GM23338 (cell line): ENCODE data around the gene KMT2C. TPM values are rescaled to one million over a fixed set of nuclear protein-coding genes. Genes with fewer than 3 reads are reported as not detected.

ENCODE experiments used
- ATAC-seq: fragments of 200-7000 bp; cut with Tn5 transposase; 3 replicates; pipeline ENCODE4 v1.9.1; 2020
- DNase-seq: peaks from one replicate; pipeline ENCODE4 v3.0.0-alpha.2; 2015; ENCODE audit warnings: low spot score
- H2AFZ ChIP-seq: fragments of 200-600 bp; sonication (generic); 2 replicates; pipeline ENCODE4 v1.8.0; 2016; ENCODE audit warnings: antibody characterized with exemption, mild to moderate bottlenecking, moderate library complexity
- H3F3A ChIP-seq: fragments of 200-600 bp; sonication (generic); replicated peaks from 2 replicates; pipeline ENCODE4 v1.8.0; 2017; ENCODE audit warnings: antibody characterized with exemption, mixed run types, low read depth
- H3K27ac ChIP-seq: fragments of 200-600 bp; sonication (generic); 2 replicates; pipeline ENCODE4 v1.6.1; 2016; ENCODE audit warnings: low read depth
- H3K27me3 ChIP-seq: fragments of 200-600 bp; sonication (generic); 2 replicates; pipeline ENCODE4 v1.8.0; 2016; ENCODE audit warnings: mild to moderate bottlenecking, mixed run types, moderate library complexity; ENCODE audit not compliant: insufficient read depth
- H3K36me3 ChIP-seq: fragments of 200-600 bp; sonication (generic); 2 replicates; pipeline ENCODE4 v1.8.0; 2016; ENCODE audit warnings: mild to moderate bottlenecking; ENCODE audit not compliant: insufficient read depth
- H3K4me1 ChIP-seq: fragments of 200-600 bp; sonication (generic); 2 replicates; pipeline ENCODE4 v1.8.0; 2016; ENCODE audit warnings: mild to moderate bottlenecking, moderate library complexity; ENCODE audit not compliant: insufficient read depth
- H3K4me2 ChIP-seq: fragments of 200-600 bp; sonication (generic); 2 replicates; pipeline ENCODE4 v1.7.1; 2017; ENCODE audit warnings: mixed run types
- H3K4me3 ChIP-seq: fragments of 200-600 bp; sonication (generic); 2 replicates; pipeline ENCODE4 v1.6.1; 2016; ENCODE audit warnings: mixed run types
- H3K79me2 ChIP-seq: fragments of 200-600 bp; sonication (generic); replicated peaks from 2 replicates; pipeline ENCODE4 v1.8.0; 2017; ENCODE audit warnings: mild to moderate bottlenecking; ENCODE audit not compliant: insufficient read depth
- H3K9me2 ChIP-seq: fragments of 200-600 bp; sonication (generic); 2 replicates; pipeline ENCODE4 v1.8.0; 2017; ENCODE audit not compliant: insufficient read depth
- H4K20me1 ChIP-seq: fragments of 200-600 bp; sonication (generic); replicated peaks from 2 replicates; pipeline ENCODE4 v1.8.0; 2017; ENCODE audit warnings: mild to moderate bottlenecking; ENCODE audit not compliant: insufficient read depth
- H3K27ac Mint-ChIP-seq: 2 replicates; pipeline ENCODE4 v1.8.0; 2020; ENCODE audit warnings: inconsistent platforms, mild to moderate bottlenecking, moderate library complexity, mixed read lengths
- H3K27me3 Mint-ChIP-seq: 3 replicates; pipeline ENCODE4 v1.8.0; 2022; ENCODE audit warnings: low read depth, mild to moderate bottlenecking, moderate library complexity, mixed read lengths, inconsistent platforms; ENCODE audit not compliant: insufficient read depth, poor library complexity
- H3K36me3 Mint-ChIP-seq: 3 replicates; pipeline ENCODE4 v1.8.0; 2021; ENCODE audit warnings: low read depth, mild to moderate bottlenecking, inconsistent platforms, moderate library complexity, mixed read lengths
- H3K4me1 Mint-ChIP-seq: 3 replicates; pipeline ENCODE4 v1.8.0; 2020; ENCODE audit warnings: mild to moderate bottlenecking, inconsistent platforms, mixed read lengths
- H3K4me3 Mint-ChIP-seq: 3 replicates; pipeline ENCODE4 v1.8.0; 2021; ENCODE audit warnings: moderate library complexity, mild to moderate bottlenecking, inconsistent platforms, mixed read lengths
- H3K9me3 Mint-ChIP-seq: 3 replicates; pipeline ENCODE4 v1.8.0; 2020; ENCODE audit warnings: moderate library complexity, mild to moderate bottlenecking, inconsistent platforms, mixed read lengths
- CREB1 ChIP-seq: fragments of 250-450 bp; sonication (Bioruptor Pico); IDR thresholded peaks from 2 replicates; pipeline ENCODE4 v1.5.0; 2020; ENCODE audit warnings: low read depth, mild to moderate bottlenecking, moderate library complexity
- CTCF ChIP-seq, 2 experiments: fragments of 200-600 bp in 1 of 2; sonication (generic) in 1 of 2; conservative IDR thresholded peaks; 2 replicates each; pipeline versions ENCODE4 v1.5.1 to v1.6.1; 2016 to 2017; ENCODE audit warnings: antibody characterized with exemption in 2 of 2, low read depth in 2 of 2, mild to moderate bottlenecking in 2 of 2, moderate library complexity in 1 of 2
- EZH2 ChIP-seq: fragments of 200-600 bp; sonication (generic); IDR thresholded peaks from one replicate; pipeline ENCODE4 v1.8.0; 2017; ENCODE audit warnings: antibody characterized with exemption, mild to moderate bottlenecking, low read depth; ENCODE audit not compliant: unreplicated experiment
- EZH2phosphoT487 ChIP-seq: fragments of 200-600 bp; sonication (generic); IDR thresholded peaks from one replicate; pipeline ENCODE4 v1.8.1; 2018; ENCODE audit warnings: antibody characterized with exemption; ENCODE audit not compliant: unreplicated experiment
- JUNB ChIP-seq: IDR thresholded peaks from one replicate; pipeline ENCODE4 v1.6.1; 2016; ENCODE audit warnings: antibody characterized with exemption; ENCODE audit not compliant: unreplicated experiment
- POLR2AphosphoS5 ChIP-seq: IDR thresholded peaks from 2 replicates; pipeline ENCODE4 v1.6.1; 2016; ENCODE audit warnings: antibody characterized with exemption, low read depth
- REST ChIP-seq: IDR thresholded peaks from one replicate; pipeline ENCODE4 v1.6.1; 2018; ENCODE audit warnings: antibody characterized with exemption; ENCODE audit not compliant: unreplicated experiment
- STAT1 ChIP-seq: IDR thresholded peaks from one replicate; pipeline ENCODE4 v1.6.1; 2016; ENCODE audit warnings: antibody characterized with exemption; ENCODE audit not compliant: unreplicated experiment
- ZNF331 ChIP-seq: fragments of 250-450 bp; sonication (Bioruptor Pico); IDR thresholded peaks from 2 replicates; pipeline ENCODE4 v1.5.0; 2020; ENCODE audit warnings: low read depth, mild to moderate bottlenecking, moderate library complexity
- polyA plus RNA-seq: library from polyadenylated mRNA; unstranded; fragments of >200 nt; fragmentation: Nextera tagmentation; extraction: Ambion mirVana; gene quantifications from 2 replicates; pipeline ENCODE4 v1.2.1, GENCODE V29; 2016
- total RNA-seq: library from RNA; depleted of rRNA; stranded (reverse); fragments of >200 nt; shearing (Covaris generic); gene quantifications from 2 replicates; pipeline ENCODE4 v1.2.3, GENCODE V29; 2014
- TF ChIP-seq, protein P1 (sequence below): fragments of 250-450 bp; sonication (Bioruptor Pico); IDR thresholded peaks from 2 replicates; pipeline ENCODE4 v1.5.0; 2020; ENCODE audit warnings: mild to moderate bottlenecking, moderate library complexity

Gene KMT2C
- total and polyA plus RNA-seq, 2 experiments from 2014 or later = 11.4 to 39.0 TPM

DNA sequence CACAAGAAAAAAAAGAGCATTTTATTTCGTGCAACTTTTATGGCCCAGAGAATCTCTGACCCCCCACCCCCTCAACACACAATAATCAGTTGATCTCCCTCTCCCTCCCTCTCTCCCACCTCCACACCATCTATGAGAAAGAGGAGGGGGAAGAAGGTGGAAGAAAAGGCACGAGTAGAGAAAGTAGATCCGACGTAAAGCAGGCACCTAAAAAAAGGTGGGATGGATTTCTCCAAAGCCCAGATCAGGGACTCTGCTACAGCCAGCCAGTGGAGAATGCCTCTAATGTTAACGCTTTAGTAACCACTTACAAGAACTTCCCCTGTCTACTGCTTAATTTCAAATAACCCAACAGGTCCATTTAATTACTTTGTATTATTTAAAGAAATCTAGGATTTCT lies 24.4 kb downstream of the KMT2C start:
- H3K9me3 Mint-ChIP-seq = peaks cover 12% of the 10 kb centered on the region
- H3K4me3 Mint-ChIP-seq = peak overlapping the region; percentile 68
- no peaks in the 10 kb centered on the region; the same call in 1 of the 3 replicates for H3K36me3 Mint-ChIP-seq
- H3K27me3 ChIP-seq = no peaks in the 10 kb centered on the region
- H3K9me2 ChIP-seq = no peaks in the 10 kb centered on the region
- peaks cover 7% of the 10 kb centered on the region for H3K27me3 Mint-ChIP-seq
- H3K4me1 Mint-ChIP-seq = peaks cover 11% of the 10 kb centered on the region
- peaks cover 88% of the 10 kb centered on the region for H3K79me2 ChIP-seq
- no peaks in the 10 kb centered on the region for H3F3A ChIP-seq
- peak; percentile 94 for ATAC-seq
- peak overlapping the region; percentile 59 for H3K4me2 ChIP-seq
- peaks cover 10% of the 10 kb centered on the region for H3K4me1 ChIP-seq
- peak; percentile 90 for DNase-seq
- H3K36me3 ChIP-seq = no peaks in the 10 kb centered on the region; the same call in 1 of the 2 replicates
- peak overlapping the region; percentile 40 for H3K4me3 ChIP-seq
- peak overlapping the region; percentile 78; the same call in 1 of the 2 replicates for H3K27ac ChIP-seq
- H2AFZ ChIP-seq = no peak overlapping the region
- TF ChIP-seq CREB1 (CRISPR knock-in tag) = peak; percentile 78
- no peak for TF ChIP-seq CTCF (conservative IDR thresholded peaks at IDR 0.05; ENCODE audit: low read depth in 2 of 2)
- H3K27ac Mint-ChIP-seq = peak overlapping the region; percentile 78; the same call in 1 of the 2 replicates
- H4K20me1 ChIP-seq = peaks cover 4% of the 10 kb centered on the region; the same call in 1 of the 2 replicates

GRCh38 chr7:152406491-152406890 lies 29.3 kb downstream of the KMT2C start:
- TF ChIP-seq REST (no peak), EZH2 (no peak), EZH2phosphoT487 (no peak), POLR2AphosphoS5 (no peak), ZNF331 (CRISPR knock-in tag) (no peak), STAT1 (no peak), JUNB (no peak)
- TF ChIP-seq, protein P1, sequence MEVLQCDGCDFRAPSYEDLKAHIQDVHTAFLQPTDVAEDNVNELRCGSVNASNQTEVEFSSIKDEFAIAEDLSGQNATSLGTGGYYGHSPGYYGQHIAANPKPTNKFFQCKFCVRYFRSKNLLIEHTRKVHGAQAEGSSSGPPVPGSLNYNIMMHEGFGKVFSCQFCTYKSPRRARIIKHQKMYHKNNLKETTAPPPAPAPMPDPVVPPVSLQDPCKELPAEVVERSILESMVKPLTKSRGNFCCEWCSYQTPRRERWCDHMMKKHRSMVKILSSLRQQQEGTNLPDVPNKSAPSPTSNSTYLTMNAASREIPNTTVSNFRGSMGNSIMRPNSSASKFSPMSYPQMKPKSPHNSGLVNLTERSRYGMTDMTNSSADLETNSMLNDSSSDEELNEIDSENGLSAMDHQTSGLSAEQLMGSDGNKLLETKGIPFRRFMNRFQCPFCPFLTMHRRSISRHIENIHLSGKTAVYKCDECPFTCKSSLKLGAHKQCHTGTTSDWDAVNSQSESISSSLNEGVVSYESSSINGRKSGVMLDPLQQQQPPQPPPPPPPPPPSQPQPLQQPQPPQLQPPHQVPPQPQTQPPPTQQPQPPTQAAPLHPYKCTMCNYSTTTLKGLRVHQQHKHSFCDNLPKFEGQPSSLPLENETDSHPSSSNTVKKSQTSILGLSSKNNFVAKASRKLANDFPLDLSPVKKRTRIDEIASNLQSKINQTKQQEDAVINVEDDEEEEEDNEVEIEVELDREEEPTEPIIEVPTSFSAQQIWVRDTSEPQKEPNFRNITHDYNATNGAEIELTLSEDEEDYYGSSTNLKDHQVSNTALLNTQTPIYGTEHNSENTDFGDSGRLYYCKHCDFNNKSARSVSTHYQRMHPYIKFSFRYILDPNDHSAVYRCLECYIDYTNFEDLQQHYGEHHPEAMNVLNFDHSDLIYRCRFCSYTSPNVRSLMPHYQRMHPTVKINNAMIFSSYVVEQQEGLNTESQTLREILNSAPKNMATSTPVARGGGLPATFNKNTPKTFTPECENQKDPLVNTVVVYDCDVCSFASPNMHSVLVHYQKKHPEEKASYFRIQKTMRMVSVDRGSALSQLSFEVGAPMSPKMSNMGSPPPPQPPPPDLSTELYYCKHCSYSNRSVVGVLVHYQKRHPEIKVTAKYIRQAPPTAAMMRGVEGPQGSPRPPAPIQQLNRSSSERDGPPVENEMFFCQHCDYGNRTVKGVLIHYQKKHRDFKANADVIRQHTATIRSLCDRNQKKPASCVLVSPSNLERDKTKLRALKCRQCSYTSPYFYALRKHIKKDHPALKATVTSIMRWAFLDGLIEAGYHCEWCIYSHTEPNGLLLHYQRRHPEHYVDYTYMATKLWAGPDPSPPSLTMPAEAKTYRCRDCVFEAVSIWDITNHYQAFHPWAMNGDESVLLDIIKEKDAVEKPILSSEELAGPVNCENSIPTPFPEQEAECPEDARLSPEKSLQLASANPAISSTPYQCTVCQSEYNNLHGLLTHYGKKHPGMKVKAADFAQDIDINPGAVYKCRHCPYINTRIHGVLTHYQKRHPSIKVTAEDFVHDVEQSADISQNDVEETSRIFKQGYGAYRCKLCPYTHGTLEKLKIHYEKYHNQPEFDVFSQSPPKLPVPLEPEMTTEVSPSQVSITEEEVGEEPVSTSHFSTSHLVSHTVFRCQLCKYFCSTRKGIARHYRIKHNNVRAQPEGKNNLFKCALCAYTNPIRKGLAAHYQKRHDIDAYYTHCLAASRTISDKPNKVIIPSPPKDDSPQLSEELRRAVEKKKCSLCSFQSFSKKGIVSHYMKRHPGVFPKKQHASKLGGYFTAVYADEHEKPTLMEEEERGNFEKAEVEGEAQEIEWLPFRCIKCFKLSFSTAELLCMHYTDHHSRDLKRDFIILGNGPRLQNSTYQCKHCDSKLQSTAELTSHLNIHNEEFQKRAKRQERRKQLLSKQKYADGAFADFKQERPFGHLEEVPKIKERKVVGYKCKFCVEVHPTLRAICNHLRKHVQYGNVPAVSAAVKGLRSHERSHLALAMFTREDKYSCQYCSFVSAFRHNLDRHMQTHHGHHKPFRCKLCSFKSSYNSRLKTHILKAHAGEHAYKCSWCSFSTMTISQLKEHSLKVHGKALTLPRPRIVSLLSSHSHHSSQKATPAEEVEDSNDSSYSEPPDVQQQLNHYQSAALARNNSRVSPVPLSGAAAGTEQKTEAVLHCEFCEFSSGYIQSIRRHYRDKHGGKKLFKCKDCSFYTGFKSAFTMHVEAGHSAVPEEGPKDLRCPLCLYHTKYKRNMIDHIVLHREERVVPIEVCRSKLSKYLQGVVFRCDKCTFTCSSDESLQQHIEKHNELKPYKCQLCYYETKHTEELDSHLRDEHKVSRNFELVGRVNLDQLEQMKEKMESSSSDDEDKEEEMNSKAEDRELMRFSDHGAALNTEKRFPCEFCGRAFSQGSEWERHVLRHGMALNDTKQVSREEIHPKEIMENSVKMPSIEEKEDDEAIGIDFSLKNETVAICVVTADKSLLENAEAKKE (CRISPR knock-in tag) = no peak
- Histone ChIP-seq H3K9me2 (no peaks in the 10 kb centered on the region), H3K36me3 (no peaks in the 10 kb centered on the region; the same call in 1 of the 2 replicates), H3K4me1 (no peaks in the 10 kb centered on the region), H4K20me1 (no peaks in the 10 kb centered on the region; the same call in 1 of the 2 replicates), H3F3A (no peaks in the 10 kb centered on the region), H3K27me3 (no peaks in the 10 kb centered on the region), H3K79me2 (peaks cover 95% of the 10 kb centered on the region), H2AFZ (no peak overlapping the region), H3K4me3 (no peak overlapping the region), H3K27ac (no peak overlapping the region), H3K4me2 (no peak overlapping the region)
- Mint-ChIP-seq H3K36me3 (no peaks in the 10 kb centered on the region; the same call in 1 of the 3 replicates), H3K27me3 (peaks cover 20% of the 10 kb centered on the region), H3K9me3 (peaks cover 9% of the 10 kb centered on the region), H3K4me3 (no peak overlapping the region), H3K27ac (no peak overlapping the region), H3K4me1 (peaks cover 4% of the 10 kb centered on the region; the same call in 2 of the 3 replicates)
- ATAC-seq = no peak
- DNase-seq = no peak
